ENCODE measurements around the gene AKAP6. TPM values are rescaled to one million over a fixed set of nuclear protein-coding genes. Genes with fewer than 3 reads are reported as not detected.

The AKAP6 gene
- total and polyA plus RNA-seq, 2 of the 8 experiments (the other 6 are each of a cell fraction or from before 2014, with no cell fraction given) = 0.09 to 0.89 TPM

DNA sequence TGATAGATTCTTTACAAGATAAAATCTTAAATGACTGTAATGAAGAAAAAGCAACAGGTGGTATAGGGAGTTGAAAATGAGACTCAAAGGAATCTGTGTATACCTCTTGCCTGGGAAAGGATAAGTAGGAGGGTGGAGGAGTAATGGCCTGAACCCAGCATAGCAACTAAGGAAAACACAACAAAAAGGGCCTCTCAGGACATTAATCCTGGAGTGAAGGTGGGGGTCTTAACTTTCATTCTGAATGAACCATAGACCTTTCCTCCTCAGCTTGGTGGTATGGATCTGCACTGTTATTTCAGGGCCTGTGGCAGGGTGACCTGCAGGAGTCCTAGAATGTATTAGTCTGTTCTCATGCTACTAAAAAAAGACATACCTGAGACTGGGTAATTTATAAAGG, 185.6 kb downstream of the AKAP6 start:
- Histone ChIP-seq H2BK12ac (ENCODE audit: low read depth, low read length) (no peak overlapping the region), H4K5ac (ENCODE audit: insufficient read length, low read depth, low read length) (no peak overlapping the region), H4K91ac (replicated peaks; ENCODE audit: insufficient read length, low read length) (no peak overlapping the region), H2BK120ac (replicated peaks; ENCODE audit: low read depth, low read length) (no peak overlapping the region), H4K20me1 (replicated peaks in 1 of 2; ENCODE audit: control insufficient read depth in 1 of 2, insufficient read depth in 2 of 2, low read length in 2 of 2) (no peaks in the 10 kb centered on the region), H2AK5ac (ENCODE audit: low read depth, low read length) (no peak overlapping the region), H2BK20ac (ENCODE audit: low read length) (no peak overlapping the region), H3K18ac (ENCODE audit: extremely low read depth, low read length) (no peak overlapping the region), H3K9me3 (ENCODE audit: insufficient read depth in 2 of 2, low read depth in 1 of 2, low read length in 1 of 2) (peaks cover 7 to 10% of the 10 kb centered on the region in 2 experiments; a peak in 2 of 4 replicates), H3K23me2 (ENCODE audit: low read depth, low read length) (no peaks in the 10 kb centered on the region), H2BK5ac (ENCODE audit: low read depth, low read length) (no peak overlapping the region), H2BK15ac (ENCODE audit: low read length) (no peak overlapping the region), H3K27me3 (replicated peaks in 1 of 4; ENCODE audit: control insufficient read depth in 3 of 4, extremely low read depth in 1 of 4, insufficient read depth in 3 of 4, low read length in 3 of 4) (no peaks in the 10 kb centered on the region), H4K8ac (ENCODE audit: extremely low read depth, insufficient read depth, low read length) (no peak overlapping the region), H3K4ac (replicated peaks; ENCODE audit: insufficient read length, low read depth, low read length) (no peak overlapping the region), H3K56ac (replicated peaks; ENCODE audit: insufficient read length, low read depth, low read length) (no peak overlapping the region), H3K4me1 (replicated peaks in 1 of 4; ENCODE audit: control insufficient read depth in 3 of 4, insufficient read depth in 4 of 4, low read length in 3 of 4) (no peaks in the 10 kb centered on the region), H3K4me2 (ENCODE audit: insufficient read depth in 1 of 2, low read depth in 2 of 2, low read length in 2 of 2) (no peak overlapping the region), H3K36me3 (ENCODE audit: control insufficient read depth in 2 of 4, insufficient read depth in 4 of 4, low read length in 3 of 4) (no peaks in the 10 kb centered on the region), H3K4me3 (ENCODE audit: extremely low read depth in 1 of 4, insufficient read depth in 2 of 4, low read depth in 3 of 4, low read length in 4 of 4) (no peak overlapping the region), H3K79me2 (ENCODE audit: control insufficient read depth in 1 of 2, insufficient read depth in 2 of 2, low read length in 2 of 2) (no peaks in the 10 kb centered on the region), H3K14ac (ENCODE audit: insufficient read length) (no peak overlapping the region), H2AFZ (ENCODE audit: low read length) (no peak overlapping the region), H3K9ac (replicated peaks in 1 of 4; ENCODE audit: extremely low read depth in 1 of 4, low read depth in 3 of 4, low read length in 3 of 4) (no peak overlapping the region), H3K23ac (ENCODE audit: insufficient read length) (no peak overlapping the region), H3K27ac (ENCODE audit: low read depth, low read length) (no peak overlapping the region), H3K79me1 (ENCODE audit: low read depth, low read length) (no peaks in the 10 kb centered on the region)
- POLR2A ChIA-PET (ENCODE audit: partially characterized antibody) = no interaction called here
- CTCF ChIA-PET (ENCODE audit: partially characterized antibody) = interaction anchor here (1.4 to 1.6 kb wide), 2 partner anchors 20 to 260 kb away, joined by 4 to 6 read pairs; no protein-coding TSS in a partner anchor
- DNase-seq (ENCODE audit: low read depth in 1 of 2, low spot score in 2 of 2) (no peak), FAIRE-seq (no peak)
- TF ChIP-seq, protein P1, sequence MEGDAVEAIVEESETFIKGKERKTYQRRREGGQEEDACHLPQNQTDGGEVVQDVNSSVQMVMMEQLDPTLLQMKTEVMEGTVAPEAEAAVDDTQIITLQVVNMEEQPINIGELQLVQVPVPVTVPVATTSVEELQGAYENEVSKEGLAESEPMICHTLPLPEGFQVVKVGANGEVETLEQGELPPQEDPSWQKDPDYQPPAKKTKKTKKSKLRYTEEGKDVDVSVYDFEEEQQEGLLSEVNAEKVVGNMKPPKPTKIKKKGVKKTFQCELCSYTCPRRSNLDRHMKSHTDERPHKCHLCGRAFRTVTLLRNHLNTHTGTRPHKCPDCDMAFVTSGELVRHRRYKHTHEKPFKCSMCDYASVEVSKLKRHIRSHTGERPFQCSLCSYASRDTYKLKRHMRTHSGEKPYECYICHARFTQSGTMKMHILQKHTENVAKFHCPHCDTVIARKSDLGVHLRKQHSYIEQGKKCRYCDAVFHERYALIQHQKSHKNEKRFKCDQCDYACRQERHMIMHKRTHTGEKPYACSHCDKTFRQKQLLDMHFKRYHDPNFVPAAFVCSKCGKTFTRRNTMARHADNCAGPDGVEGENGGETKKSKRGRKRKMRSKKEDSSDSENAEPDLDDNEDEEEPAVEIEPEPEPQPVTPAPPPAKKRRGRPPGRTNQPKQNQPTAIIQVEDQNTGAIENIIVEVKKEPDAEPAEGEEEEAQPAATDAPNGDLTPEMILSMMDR (IDR thresholded peaks at IDR 0.05; ENCODE audit: control extremely low read depth in 1 of 3, insufficient read depth in 1 of 3, low read depth in 1 of 3, low read length in 3 of 3) = no peak
